Iris pigment epithelial cell (primary cell): ENCODE measurements around the gene EPS8L3.

ENCODE experiments used
- DNase-seq: peaks from one replicate; pipeline ENCODE4 v3.0.0-alpha.2; 2011; ENCODE audit warnings: low read depth

EPS8L3 gene

GRCh38 chr1:109793486-109794318, 30.0 kb upstream of the EPS8L3 start:
- DNase-seq = peak; percentile 72

- DNase-seq = no peak
Observed at GRCh38 chr1:109793089-109793485, 29.4 kb upstream of the EPS8L3 start.

GRCh38 chr1:109792056-109792831, 28.5 kb upstream of the EPS8L3 start:
- DNase-seq = peak; percentile 91

GRCh38 chr1:109791495-109792043, 27.8 kb upstream of the EPS8L3 start:
- no peak for DNase-seq

GRCh38 chr1:109790735-109791494, 27.2 kb upstream of the EPS8L3 start:
- peak; percentile 85 for DNase-seq

- no peak for DNase-seq
Observed at GRCh38 chr1:109790329-109790728, 26.6 kb upstream of the EPS8L3 start.

- no peak for DNase-seq
Observed at GRCh38 chr1:109789551-109790180, 25.9 kb upstream of the EPS8L3 start.

GRCh38 chr1:109788695-109789521, 25.2 kb upstream of the EPS8L3 start:
- DNase-seq = peak; percentile 38

- no peak for DNase-seq
Observed at GRCh38 chr1:109787845-109788601, 24.3 kb upstream of the EPS8L3 start.

GRCh38 chr1:109787211-109787844, 23.6 kb upstream of the EPS8L3 start:
- peak; percentile 51 for DNase-seq

- peak; percentile 26 for DNase-seq
Observed at GRCh38 chr1:109786531-109787021, 22.9 kb upstream of the EPS8L3 start.

GRCh38 chr1:109786112-109786480, 22.4 kb upstream of the EPS8L3 start:
- no peak for DNase-seq

- DNase-seq = no peak
Observed at GRCh38 chr1:109785446-109786111, 21.9 kb upstream of the EPS8L3 start.

- no peak for DNase-seq
Observed at GRCh38 chr1:109784551-109785252, 21.0 kb upstream of the EPS8L3 start.

- DNase-seq = peak; percentile 73
Observed at GRCh38 chr1:109783436-109783835, 19.7 kb upstream of the EPS8L3 start.

GRCh38 chr1:109782927-109783326, 19.2 kb upstream of the EPS8L3 start:
- DNase-seq = no peak

- DNase-seq = peak; percentile 54
Observed at GRCh38 chr1:109782514-109782913, 18.8 kb upstream of the EPS8L3 start.

- DNase-seq = no peak
Observed at GRCh38 chr1:109781806-109782205, 18.1 kb upstream of the EPS8L3 start.
